ENCODE results near the gene EOLA2.
"Not testable (repeated sequence)": the region's sequence is repeated elsewhere in the genome, so short reads cannot be mapped to it uniquely, and the experiment has no call there.

The EOLA2 gene

DNA sequence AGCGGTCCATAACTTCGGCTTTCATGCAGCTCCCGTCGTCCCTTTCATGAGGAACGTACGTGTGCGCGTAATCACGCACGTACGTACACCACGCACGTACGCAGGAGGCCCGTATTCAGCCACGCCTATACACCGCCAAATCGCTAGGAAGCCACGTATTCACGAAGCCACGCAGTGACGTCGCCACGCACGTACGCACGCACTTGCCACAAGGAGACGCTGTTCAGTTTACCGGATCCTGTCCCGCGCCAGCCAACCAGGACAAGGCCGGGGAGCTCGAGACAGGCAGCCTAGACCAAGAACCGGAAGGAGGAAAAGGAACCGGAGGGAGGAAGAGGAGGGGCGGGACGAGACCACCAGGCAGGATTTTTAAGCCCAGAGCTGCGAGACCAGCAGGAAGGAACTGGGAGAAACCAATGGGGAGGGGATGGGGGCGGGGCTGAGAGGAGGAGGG is at the start of gene EOLA2:
Gene EOLA2, minus strand, starts transcription at position 65 of the 454 bp plus-strand sequence. CDS start 4,617 bp downstream, outside the sequence.
- DNase-seq (ENCODE audit: low spot score) = peak; percentile 58

DNA sequence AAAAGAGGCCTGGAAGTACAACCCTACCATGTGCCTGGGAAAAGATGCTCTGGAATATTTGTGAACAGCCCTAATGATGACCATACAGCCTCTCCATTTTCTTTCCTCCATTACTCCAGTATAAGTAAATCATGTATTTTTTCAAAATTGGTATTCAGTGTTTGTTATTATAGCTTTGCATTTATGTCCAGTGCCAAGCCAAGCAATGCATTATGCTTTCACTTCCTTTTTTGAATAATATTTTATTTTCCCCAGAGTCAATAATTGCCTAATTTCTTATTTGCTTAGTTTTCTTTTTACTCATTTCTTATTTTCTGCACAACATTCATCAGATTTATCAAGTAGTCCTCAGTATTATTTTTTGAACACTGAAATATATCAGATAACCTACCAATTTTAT is 49.3 kb upstream of the EOLA2 start:
- no peak for DNase-seq (ENCODE audit: low spot score)

GRCh38 chrX:149984411-149984810 is 46.1 kb upstream of the EOLA2 start:
- DNase-seq (ENCODE audit: low spot score) = no peak

DNA sequence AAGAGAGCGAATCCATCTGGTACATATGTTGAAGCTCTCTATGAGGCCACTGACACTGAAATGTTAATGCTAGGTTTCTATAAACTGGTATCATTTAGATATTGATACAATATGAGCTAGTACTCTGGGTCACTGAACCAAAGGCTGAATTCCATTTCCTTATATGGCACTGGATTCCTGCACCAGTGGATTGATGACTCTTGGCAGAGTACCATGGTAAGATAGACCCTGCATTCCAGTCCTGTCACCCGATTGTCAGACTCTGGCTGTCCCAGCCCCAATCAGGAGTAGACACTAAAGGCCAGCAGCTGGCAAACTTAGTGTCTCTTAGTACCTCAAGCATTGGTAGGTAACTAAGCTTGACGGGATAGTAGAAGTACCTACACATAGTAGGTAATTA is 44.0 kb upstream of the EOLA2 start:
- DNase-seq (ENCODE audit: low spot score) = peak; percentile 15

DNA sequence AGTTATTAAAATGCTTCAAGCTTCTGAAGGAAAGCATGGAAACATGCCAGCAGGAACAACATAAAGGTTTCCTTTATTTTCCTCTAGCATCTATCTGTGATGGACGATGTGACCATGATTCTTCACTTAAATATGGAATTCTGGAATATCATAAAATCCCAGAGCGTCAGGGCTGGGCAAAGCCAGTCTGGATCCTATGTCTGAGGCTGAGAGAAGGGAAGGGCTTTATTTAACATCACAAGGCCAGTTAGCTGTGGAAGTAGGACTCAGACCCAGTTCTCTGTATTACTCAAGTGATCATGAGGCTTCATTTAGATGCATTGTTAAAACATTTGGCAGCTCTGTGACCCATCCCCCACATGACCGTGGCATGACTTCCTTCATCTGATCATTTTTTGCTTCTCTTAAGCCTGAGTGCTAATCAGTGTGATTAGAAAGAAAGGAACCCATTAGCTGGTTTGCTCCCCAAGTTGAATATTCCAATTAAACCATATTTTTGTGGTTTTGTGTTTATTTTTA is 40.9 kb upstream of the EOLA2 start:
- no peak for DNase-seq (ENCODE audit: low spot score)

DNA sequence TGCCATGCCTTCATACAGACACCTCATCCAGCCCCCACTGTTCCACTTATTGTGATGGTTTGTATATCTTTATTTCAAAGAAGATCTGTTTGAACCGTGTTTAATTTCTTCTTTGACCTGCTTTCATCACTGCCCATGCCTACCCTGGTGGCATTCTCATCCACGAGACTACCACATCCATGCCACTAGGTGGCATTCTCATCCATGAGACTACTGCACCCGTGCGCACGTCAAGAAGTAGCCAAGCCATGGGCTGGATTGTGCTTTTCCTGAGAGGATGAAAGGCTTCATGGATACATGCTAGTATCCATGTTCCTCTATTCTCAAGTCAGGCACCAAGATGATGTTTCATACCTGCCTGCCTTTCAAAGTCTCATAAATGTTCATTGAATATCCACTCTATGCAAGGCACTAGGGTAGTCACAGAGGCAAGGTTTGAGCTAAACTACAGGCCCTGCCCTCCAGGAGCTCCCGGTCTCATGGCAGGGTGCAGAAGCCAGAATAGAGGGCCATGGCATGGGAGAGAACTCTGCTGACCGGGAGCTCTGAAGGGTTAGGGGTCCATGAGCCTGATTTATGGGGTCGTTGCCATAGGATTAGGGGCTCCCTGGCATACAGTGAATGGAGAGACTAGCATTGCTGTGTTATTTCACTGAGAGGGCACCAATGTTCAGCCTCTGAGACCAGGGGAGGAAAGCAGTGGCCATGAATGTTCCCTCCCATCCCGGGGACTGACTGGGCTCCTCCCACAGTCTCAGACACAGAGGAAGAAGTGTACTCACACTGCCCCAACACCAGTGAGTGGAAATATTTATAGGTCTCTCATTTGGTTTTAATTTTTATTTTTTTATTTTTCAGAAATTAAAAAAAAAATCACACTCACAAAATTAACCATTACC is 24.8 kb upstream of the EOLA2 start:
- peak; percentile 37 for DNase-seq (ENCODE audit: low spot score)

DNA sequence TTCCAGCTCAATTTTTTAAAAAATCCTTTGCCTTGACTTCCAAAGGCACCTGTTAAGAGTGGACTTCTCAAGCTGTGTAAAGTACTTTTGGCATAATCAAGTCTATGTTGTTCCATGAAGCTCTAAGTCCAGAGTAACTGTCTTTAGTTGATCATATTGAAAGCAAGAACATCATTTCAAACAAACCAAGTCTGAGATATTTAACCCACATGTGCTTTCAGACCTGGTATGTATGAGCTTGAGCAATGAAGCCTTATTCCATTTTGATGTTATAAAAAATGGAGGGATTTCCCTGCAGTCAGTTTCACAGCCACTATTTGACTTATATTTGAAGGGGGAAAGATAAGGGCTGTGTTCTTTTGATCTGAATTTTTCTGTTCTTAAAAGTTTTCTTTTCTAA is 23.7 kb upstream of the EOLA2 start:
- no peak for DNase-seq (ENCODE audit: low spot score)

- no peak for DNase-seq (ENCODE audit: low spot score)
Measured at GRCh38 chrX:149961572-149961971, 23.3 kb upstream of the EOLA2 start.

DNA sequence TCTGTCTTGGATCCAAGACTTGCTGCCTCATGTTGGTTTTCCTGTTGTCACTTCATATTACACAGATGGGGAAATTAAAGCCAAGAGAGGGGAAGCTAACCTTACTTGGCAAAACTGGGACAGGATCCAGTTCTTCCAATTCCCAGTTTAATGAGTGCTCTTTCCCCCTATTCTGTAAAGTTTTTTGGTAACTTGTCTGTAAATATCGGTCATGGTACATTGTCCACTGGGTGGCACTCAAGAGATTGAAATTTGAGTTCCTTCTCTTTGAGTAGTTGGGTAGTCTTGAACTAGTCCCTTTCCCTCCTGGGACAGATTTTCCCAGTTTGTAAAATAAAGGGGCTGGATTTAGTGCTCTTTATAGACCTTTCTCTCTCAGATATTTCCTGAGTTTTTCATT is 12.4 kb upstream of the EOLA2 start:
- DNase-seq (ENCODE audit: low spot score) = peak; percentile 25

GRCh38 chrX:149949743-149950436 is 11.6 kb upstream of the EOLA2 start:
- no peak for DNase-seq (ENCODE audit: low spot score)

GRCh38 chrX:149948016-149948415 is 9.7 kb upstream of the EOLA2 start:
- DNase-seq (ENCODE audit: low spot score) = no peak

DNA sequence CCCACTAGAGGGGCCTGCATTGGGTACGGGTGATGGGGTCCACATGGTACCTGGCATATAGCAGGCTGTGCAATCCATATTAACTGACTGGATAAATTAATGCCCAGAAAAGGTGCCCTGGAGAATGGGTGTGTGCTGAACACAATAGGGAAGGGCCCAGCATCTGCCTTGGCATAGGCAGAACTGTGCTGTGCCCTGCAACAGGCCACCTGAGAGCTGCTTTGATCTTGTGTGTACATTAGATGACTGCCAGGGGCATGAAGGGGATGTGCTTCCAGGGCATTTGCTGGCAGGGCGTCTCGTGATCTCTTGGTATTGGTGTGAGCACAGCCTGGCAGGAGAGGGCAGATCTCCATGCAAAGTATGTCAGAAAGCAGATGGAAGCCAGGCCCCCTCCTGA is 8.6 kb upstream of the EOLA2 start:
- not testable (repeated sequence) for DNase-seq (ENCODE audit: low spot score)

GRCh38 chrX:149945820-149946219 is 7.5 kb upstream of the EOLA2 start:
- not testable (repeated sequence) for DNase-seq (ENCODE audit: low spot score)

GRCh38 chrX:149945087-149945670 is 6.9 kb upstream of the EOLA2 start:
- DNase-seq (ENCODE audit: low spot score) = not testable (repeated sequence)

DNA sequence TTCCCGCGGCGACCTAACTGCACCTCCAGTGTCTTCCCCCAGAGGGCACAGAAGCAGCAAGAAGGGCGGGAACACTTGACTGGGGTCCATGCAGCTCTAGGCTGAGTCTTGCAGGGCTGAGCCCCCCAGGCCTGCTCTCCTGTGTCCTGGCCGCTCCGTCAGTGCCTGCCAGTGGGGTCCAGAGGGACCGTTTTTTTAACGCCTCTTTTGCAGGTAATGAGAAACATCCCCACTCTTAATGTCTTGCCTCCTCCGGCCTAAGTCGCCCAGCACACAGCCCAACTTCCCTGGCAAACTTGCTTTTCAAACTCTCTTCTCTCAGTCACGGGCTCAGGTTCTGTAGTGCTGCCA is 2.4 kb upstream of the EOLA2 start:
- DNase-seq (ENCODE audit: low spot score) = not testable (repeated sequence)

DNA sequence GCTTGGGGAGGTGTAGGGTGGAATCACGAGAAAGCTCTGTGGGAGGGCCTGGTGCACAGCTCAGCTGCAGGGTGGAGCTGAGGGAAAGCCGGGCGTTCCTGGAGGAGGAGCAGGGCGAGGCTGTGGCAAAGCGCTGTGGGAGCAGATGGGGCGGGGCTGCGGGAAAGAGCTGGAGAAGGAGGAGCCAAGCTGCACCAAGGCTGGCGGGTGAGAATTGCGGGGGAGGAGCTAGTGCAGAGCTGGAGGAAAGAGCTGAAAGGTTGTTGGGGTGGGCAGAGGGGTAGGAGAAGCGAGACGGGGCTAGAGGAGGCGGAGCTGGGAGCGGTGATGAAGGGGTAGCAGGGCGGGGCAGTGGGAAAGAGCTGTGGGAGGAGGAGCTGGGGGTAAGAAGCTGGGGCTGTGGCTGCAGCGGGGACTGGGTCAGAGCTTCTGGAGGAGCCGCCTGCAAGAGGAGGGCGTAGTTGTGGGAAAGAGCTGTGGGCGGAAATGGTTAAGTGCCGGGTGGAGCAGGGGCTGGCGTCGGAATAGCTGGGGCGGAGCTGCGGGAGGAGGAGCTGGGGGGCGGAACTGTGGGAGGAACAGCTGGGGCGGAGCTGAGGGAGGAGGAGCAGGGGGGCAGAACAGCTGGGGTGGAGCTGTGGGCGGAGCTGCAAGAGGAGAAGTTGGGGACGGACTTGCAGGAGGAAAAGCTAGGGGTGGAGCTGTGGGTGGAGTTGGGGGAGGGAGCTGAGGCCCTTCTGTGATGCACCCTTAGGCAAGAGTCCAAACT is 1.8 kb upstream of the EOLA2 start:
- DNase-seq (ENCODE audit: low spot score) = peak; percentile 69

DNA sequence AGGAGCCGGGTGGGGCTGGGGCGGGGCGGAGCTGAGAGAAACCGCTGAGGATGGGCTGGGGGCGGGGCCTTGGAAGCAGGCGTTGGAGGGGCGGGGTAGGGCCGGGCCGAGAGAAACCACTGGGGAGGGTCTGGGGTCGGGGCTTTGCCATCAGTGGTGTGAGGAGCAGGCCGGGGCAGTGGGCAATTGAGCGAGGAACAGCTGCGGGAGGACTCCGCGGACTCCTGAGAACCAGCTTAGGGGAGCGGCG is 1.3 kb upstream of the EOLA2 start:
- DNase-seq (ENCODE audit: low spot score) = no peak

DNA sequence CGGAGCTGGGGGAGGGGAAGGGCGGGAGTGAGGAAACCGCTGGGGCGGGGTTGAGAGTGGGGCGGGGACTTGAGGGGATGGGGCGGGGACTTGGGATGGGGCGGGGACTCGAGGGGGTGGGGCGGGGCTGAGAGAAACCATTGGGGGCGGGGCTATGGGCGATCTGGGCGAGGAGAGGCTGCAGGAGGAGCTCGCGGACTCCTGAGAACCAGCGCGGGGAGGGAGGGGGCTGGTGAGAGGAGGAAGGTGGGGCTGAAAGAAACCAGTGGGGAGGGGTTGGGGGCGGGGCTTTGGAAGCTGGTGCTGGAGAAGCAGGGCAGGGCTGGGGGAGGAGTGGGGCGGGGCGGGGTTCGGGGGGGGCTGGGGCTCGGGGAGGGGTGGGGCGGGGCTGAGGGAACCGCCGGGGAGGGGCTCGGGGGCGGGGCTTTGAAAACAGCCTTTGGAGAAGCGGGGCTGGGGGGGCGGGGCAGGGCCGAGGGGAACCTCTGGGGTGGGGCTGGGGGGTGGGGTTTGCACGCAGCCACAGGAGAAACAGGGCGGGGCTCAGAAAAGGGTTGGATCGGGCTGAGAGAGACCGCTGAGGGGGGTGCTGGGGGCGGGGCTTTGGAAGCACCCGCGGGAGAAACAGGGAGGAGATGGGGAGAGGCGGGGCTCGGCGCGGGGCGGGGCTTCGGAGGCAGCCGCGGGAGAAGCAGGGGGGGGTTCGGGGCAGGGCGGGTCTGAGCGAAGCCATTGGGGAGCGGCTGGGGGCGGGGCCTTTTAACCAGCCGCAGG is 777 bp upstream of the EOLA2 start:
- DNase-seq (ENCODE audit: low spot score) = peak; percentile 41

GRCh38 chrX:149937871-149938426 is 342 bp downstream of the EOLA2 start:
- DNase-seq (ENCODE audit: low spot score) = no peak

- not testable (repeated sequence) for DNase-seq (ENCODE audit: low spot score)
Measured at GRCh38 chrX:149937328-149937727, 963 bp downstream of the EOLA2 start.

GRCh38 chrX:149933547-149933946 is 4.7 kb downstream of the EOLA2 start:
- DNase-seq (ENCODE audit: low spot score) = not testable (repeated sequence)

Data from iPS-NIHi11 (cell line).